Endothelial cell of umbilical vein (primary cell): ENCODE measurements around the gene NBEA.

Experiments
- EZH2 ChIP-seq: IDR thresholded peaks from 2 replicates; pipeline ENCODE4 v1.6.1; 2012; ENCODE audit warnings: borderline replicate concordance, low read depth, mild to moderate bottlenecking, moderate library complexity, low read length, inconsistent platforms; ENCODE audit not compliant: severe bottlenecking
- GATA2 ChIP-seq: IDR thresholded peaks from 2 replicates; pipeline ENCODE4 v1.7.0; 2011; ENCODE audit warnings: low read depth, mild to moderate bottlenecking, moderate library complexity, mixed read lengths, low read length; ENCODE audit not compliant: insufficient read length, insufficient read depth
- JUN ChIP-seq: IDR thresholded peaks from 2 replicates; pipeline ENCODE4 v1.6.1; 2011; ENCODE audit warnings: borderline replicate concordance, low read depth; ENCODE audit not compliant: insufficient read length, insufficient read depth
- MAX ChIP-seq: IDR thresholded peaks from 2 replicates; pipeline ENCODE4 v1.6.1; 2011; ENCODE audit not compliant: insufficient read depth, insufficient read length
- POLR2AphosphoS5 ChIP-seq: IDR thresholded peaks from 2 replicates; pipeline ENCODE4 v1.6.1; 2012; ENCODE audit warnings: low read depth, mild to moderate bottlenecking, control low read depth, low read length, moderate library complexity; ENCODE audit not compliant: insufficient read depth
- TF ChIP-seq, protein P1 (sequence below), 2 donors: IDR thresholded peaks; 1 replicate in 1 of 2; 2 replicates in 1 of 2; pipeline ENCODE4 v1.5.1; 2011; ENCODE audit warnings: low read length in 2 of 2, mild to moderate bottlenecking in 2 of 2, moderate library complexity in 2 of 2, control low read depth in 1 of 2, inconsistent platforms in 1 of 2, low read depth in 1 of 2; ENCODE audit not compliant: insufficient read depth in 1 of 2; ENCODE audit errors: extremely low read depth in 1 of 2

DNA sequence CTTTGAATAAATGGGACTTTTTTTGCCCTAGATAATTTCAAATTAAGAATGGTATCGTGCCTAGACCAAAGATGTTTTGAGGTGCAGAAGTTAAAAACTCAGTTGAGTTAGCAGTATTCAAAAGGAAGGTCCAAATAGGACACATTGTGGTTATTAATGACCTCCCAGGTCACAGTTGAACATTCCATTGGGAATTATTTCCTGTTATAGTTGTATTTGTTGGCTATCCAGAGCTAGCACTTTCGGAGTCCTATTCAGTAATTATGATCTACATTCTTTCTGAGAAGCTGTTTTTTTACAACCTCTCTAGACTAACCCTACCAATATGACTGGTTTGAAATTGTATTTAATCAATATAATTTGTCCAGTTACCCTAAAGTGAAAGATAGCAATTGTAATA is 450.7 kb downstream of the NBEA start:
- no peak for TF ChIP-seq JUN
- TF ChIP-seq, protein P1, sequence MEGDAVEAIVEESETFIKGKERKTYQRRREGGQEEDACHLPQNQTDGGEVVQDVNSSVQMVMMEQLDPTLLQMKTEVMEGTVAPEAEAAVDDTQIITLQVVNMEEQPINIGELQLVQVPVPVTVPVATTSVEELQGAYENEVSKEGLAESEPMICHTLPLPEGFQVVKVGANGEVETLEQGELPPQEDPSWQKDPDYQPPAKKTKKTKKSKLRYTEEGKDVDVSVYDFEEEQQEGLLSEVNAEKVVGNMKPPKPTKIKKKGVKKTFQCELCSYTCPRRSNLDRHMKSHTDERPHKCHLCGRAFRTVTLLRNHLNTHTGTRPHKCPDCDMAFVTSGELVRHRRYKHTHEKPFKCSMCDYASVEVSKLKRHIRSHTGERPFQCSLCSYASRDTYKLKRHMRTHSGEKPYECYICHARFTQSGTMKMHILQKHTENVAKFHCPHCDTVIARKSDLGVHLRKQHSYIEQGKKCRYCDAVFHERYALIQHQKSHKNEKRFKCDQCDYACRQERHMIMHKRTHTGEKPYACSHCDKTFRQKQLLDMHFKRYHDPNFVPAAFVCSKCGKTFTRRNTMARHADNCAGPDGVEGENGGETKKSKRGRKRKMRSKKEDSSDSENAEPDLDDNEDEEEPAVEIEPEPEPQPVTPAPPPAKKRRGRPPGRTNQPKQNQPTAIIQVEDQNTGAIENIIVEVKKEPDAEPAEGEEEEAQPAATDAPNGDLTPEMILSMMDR (IDR thresholded peaks at IDR 0.05; ENCODE audit: extremely low read depth in 1 of 2, insufficient read depth in 1 of 2, low read depth in 1 of 2, low read length in 2 of 2), result no peak
- TF ChIP-seq MAX, result no peak
- no peak for TF ChIP-seq EZH2
- TF ChIP-seq GATA2, result no peak
- TF ChIP-seq POLR2AphosphoS5, result peak; percentile 70
